HL-60/S4 (cell line): ENCODE results near the gene R3HDM1.
"Not testable (repeated sequence)": the region's sequence is repeated elsewhere in the genome, so short reads cannot be mapped to it uniquely, and the experiment has no call there.

Experiments used
- in situ Hi-C: fragments of 300-500 bp; cut with MboI; formaldehyde crosslinking; loops from 2 replicates; pipeline ENCODE4 v1.14.3; 2022; ENCODE audit warnings: low sequenced_read_pairs

Gene R3HDM1

GRCh38 chr2:135563793-135564192 lies 32.5 kb downstream of the R3HDM1 start:
- in situ Hi-C loops = no loop called here

- in situ Hi-C loops = no loop called here
Measured at GRCh38 chr2:135570884-135571283, 39.6 kb downstream of the R3HDM1 start.

- in situ Hi-C loops = no loop called here
Measured at GRCh38 chr2:135573620-135574019, 42.3 kb downstream of the R3HDM1 start.

- in situ Hi-C loops = no loop called here
Measured at GRCh38 chr2:135581282-135581681, 50.0 kb downstream of the R3HDM1 start.

- in situ Hi-C loops = no loop called here
Measured at GRCh38 chr2:135582383-135582782, 51.1 kb downstream of the R3HDM1 start.

GRCh38 chr2:135585586-135585985 lies 54.3 kb downstream of the R3HDM1 start:
- in situ Hi-C loops = no loop called here

GRCh38 chr2:135586148-135586547 lies 54.9 kb downstream of the R3HDM1 start:
- in situ Hi-C loops = no loop called here

- in situ Hi-C loops = no loop called here
Measured at GRCh38 chr2:135587958-135588357, 56.7 kb downstream of the R3HDM1 start.

GRCh38 chr2:135590619-135591260 lies 59.5 kb downstream of the R3HDM1 start:
- in situ Hi-C loops = no loop called here

GRCh38 chr2:135600915-135601314 lies 69.6 kb downstream of the R3HDM1 start:
- in situ Hi-C loops = no loop called here

- in situ Hi-C loops = no loop called here
Measured at GRCh38 chr2:135603543-135603942, 72.3 kb downstream of the R3HDM1 start.

- in situ Hi-C loops = no loop called here
Measured at GRCh38 chr2:135607561-135607960, 76.3 kb downstream of the R3HDM1 start.

- in situ Hi-C loops = no loop called here
Measured at GRCh38 chr2:135612319-135612718, 81.0 kb downstream of the R3HDM1 start.

- in situ Hi-C loops = no loop called here
Measured at GRCh38 chr2:135615404-135615803, 84.1 kb downstream of the R3HDM1 start.

- in situ Hi-C loops = no loop called here
Measured at GRCh38 chr2:135617501-135618015, 86.3 kb downstream of the R3HDM1 start.

- in situ Hi-C loops = no loop called here
Measured at GRCh38 chr2:135620198-135620597, 88.9 kb downstream of the R3HDM1 start.

- in situ Hi-C loops = no loop called here
Measured at GRCh38 chr2:135629520-135629919, 98.2 kb downstream of the R3HDM1 start.

GRCh38 chr2:135630034-135630433 lies 98.8 kb downstream of the R3HDM1 start:
- in situ Hi-C loops = not testable (repeated sequence)

- in situ Hi-C loops = no loop called here
Measured at GRCh38 chr2:135630488-135630887, 99.2 kb downstream of the R3HDM1 start.

GRCh38 chr2:135633582-135633981 lies 102.3 kb downstream of the R3HDM1 start:
- in situ Hi-C loops = no loop called here

GRCh38 chr2:135635212-135635835 lies 104.0 kb downstream of the R3HDM1 start:
- in situ Hi-C loops = no loop called here

- in situ Hi-C loops = no loop called here
Measured at GRCh38 chr2:135636982-135637381, 105.7 kb downstream of the R3HDM1 start.
